Myocyte (in vitro differentiated cells): ENCODE measurements around the gene MAST4. TPM values are rescaled to one million over a fixed set of nuclear protein-coding genes. Genes with fewer than 3 reads are reported as not detected.

ENCODE experiments used
- DNase-seq: peaks from one replicate; pipeline ENCODE4 v3.0.0-alpha.2; 2012; ENCODE audit warnings: low read depth
- total RNA-seq: library from RNA; depleted of rRNA; stranded (reverse); fragments of >200 nt; gene quantifications from 2 replicates; pipeline ENCODE4 v1.2.3, GENCODE V29; 2014

MAST4 gene
- total RNA-seq, 1 donor from 2014 or later = 7.6 TPM

DNA sequence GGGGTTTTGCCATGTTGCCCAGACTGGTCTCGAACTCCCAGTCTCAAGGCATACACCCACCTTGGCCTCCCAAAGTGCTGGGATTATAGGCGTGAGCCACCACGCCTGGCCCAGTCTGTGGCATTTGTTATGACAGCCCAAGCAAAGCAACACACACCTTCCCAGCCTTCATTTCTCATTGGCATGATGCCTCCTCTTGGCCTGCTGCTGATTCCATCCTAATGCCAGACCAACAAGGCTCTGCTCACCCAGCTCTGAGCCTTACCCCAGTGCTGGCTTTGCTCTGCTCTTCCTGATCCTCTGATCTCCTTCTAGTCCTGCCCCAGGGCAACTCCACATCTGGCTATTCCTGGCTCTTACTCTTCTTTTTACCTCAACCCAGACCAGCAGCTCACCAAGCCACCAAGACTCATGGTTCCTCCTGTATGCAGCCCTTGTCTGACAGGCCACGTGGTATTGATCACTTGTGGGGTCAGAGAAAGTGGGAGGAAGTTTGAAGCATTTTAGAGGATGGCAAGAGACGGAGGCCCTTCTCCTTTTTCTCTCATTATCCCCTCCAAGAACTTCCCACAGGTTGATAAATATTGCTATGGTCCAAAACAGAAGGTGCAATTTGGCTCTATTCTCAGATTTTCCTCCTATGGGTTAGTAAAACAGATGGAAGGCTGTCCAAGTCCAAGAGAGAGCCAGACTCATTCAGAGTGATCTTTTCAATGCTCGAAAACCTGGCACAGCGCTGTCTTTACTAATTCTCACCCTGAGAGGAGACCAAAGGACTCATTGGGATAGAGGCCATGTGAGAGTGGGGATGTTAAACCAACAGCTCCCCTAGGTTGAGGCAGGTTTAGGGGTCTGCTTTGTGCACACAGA, 599.4 kb downstream of the MAST4 start:
- DNase-seq = no peak

- DNase-seq = no peak
Measured at GRCh38 chr5:67196537-67197059, 600.4 kb downstream of the MAST4 start, which contains the start of gene CD180. CD180 (minus strand) TSS chr5:67196799; CDS start chr5:67196641, 158 bp downstream.

DNA sequence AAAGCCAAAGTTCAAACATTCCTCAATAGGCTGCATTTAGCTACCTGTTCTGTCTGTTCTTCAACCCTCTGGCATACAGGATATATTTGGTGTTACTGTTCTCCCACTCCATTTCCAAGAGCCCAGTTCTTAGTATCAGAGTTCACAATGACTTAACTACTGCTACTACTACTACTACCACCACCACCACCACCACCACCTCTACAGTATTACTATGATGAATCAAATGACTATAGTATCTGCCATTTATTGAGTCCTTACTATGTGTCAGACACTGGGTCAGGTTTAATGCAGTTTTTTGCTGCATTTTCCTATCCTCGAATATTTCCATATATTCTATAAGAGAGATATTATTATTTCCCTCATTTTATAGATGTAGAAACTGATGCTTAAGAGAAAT, 601.3 kb downstream of the MAST4 start:
- no peak for DNase-seq

GRCh38 chr5:67198917-67199316, 602.7 kb downstream of the MAST4 start:
- no peak for DNase-seq

DNA sequence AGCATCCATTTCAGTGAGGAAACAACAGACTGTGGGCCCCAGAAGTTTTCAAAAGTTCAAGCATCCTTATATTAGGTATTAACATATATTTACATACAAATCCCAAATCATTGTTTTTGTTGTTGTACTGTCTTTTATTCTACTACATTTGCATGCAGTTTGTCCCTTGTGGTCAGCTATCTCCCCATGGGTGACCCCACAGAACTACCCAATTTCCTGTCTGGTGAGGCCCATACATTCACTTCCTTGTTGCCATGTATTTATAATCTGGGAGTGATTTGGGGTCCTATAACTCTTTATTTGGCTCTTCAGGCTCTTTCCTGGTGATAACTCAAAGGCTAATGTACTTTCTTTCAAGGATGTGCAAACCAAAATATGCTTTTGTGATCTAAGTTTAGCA, 603.7 kb downstream of the MAST4 start:
- no peak for DNase-seq

- no peak for DNase-seq
Measured at GRCh38 chr5:67200809-67201562, 604.8 kb downstream of the MAST4 start.

GRCh38 chr5:67201897-67202549, 605.8 kb downstream of the MAST4 start:
- no peak for DNase-seq

DNA sequence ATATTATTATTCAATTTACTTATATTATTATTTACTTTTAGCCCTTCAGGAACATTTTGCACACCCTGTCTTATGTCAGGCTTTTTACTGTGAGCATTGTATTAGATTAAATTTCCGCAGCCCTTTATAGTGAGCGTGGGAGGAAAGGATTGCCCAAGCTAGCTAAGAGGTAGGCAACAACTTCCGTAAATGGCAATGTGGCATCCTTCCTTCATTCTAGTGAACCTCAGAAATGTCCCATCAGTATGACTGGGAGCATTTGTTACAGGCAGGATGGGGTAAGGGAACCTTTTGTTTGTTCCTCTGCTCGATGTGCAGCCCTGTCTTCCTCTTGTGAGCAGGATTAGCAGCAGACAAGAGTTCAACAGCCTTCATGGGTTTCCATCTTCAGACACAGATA, 606.6 kb downstream of the MAST4 start:
- peak; percentile 18 for DNase-seq

GRCh38 chr5:67203701-67204074, 607.5 kb downstream of the MAST4 start:
- DNase-seq = no peak

- no peak for DNase-seq
Measured at GRCh38 chr5:67204821-67205220, 608.6 kb downstream of the MAST4 start.

DNA sequence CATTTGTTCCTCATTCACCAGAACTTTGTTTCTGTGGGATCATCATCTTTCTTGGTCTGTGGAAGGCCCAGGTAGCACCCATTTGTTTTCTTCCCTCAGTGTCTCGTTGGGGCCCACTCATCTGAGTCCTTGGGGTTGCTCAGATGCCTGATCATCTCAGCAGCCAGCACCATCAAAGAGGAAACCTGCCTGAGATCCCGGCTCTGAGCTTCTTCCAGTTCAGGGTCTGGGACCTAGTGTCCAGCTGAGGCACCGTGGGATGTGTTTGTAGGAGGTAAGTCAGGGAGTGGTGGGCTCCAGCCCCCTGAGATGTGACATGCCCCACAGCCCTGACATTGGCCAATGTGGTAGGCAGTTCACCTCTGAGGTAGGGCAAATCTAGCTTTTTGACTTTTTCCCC, 609.8 kb downstream of the MAST4 start:
- no peak for DNase-seq

DNA sequence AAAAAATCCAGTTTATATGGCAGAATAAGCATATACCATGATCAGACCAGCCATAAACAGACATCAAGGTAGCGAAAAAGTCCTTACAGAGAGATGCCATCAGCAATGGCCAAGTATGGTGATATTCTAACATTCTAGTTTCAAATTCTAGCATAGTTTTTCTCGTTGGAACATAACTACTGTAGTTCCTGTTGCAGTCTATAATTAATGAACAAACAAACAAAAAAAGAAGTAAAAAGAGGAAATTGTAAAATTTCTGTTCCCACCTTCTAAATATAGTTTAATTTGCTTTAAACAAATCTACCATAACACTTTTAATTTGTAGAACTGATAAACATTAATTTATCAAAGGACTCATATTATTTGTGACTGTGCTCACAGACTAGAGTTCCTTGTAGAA, 610.3 kb downstream of the MAST4 start:
- no peak for DNase-seq

DNA sequence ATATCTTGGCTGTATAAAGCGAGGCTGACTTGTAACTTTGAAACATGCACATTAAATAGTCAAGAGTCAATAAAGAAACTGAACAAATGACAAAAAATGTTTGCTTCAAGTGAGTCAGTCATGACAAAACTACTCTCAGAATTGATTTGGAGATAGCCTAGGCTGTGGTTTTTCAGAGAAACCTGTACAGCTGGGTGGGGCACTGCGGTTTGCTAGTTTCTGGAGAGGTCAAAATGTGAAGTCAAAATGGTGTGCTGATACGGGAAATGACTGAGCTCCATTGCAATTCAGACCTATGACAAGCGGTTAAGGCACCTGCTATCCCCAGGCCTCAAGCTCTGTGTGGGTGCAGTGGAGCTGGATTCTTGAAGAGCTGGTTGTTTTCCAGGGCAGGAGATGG, 610.7 kb downstream of the MAST4 start:
- peak; percentile 95 for DNase-seq

DNA sequence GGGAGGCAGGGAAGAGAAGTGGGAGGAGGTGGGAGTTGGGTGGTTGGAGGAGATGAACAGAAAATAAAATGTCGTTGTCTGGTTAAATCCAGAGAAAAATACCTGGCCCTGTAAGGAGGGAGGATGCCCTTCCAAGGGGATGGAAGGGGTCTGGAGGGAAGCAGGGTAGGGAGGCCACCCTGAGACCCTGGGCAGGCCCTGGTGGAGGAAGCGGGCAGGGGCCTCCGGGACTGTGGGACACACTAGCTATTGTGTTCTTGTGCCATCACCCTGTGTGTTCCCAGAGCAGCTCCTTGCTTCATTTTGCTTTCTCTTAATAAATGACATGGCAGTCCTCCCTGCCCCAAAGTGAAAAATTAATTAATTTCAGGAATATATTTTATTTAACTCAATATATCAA, 612.2 kb downstream of the MAST4 start:
- DNase-seq = no peak

DNA sequence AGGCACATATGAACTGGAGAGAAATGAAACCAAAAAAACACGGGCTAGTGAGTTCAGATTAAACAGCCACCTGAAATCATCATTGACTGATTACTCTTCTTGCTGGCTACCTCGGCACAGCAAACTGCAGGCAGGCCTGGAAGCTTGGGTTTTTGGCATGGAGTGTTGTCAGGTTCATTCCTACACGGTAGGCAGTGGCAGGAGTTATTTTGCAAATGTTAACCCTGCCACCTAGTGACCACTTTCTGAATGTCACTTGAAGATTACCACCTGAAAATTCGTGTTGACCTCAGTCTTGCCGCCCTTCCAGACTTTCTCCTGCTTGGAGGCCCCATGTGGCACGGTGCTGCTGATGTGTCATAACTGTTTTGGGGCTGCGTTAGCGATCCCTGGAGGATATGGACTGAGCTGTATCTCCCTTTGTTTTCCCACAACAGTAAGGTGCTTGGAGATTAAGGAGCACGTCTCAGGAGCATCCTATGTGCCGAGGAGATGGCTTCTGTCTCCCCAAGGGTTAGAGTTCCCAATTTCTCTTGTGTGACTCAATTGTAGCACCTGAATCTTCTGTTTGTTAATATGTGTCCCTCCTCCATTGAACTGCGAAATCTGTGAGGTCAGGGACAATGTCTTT, 613.1 kb downstream of the MAST4 start:
- peak; percentile 82 for DNase-seq

DNA sequence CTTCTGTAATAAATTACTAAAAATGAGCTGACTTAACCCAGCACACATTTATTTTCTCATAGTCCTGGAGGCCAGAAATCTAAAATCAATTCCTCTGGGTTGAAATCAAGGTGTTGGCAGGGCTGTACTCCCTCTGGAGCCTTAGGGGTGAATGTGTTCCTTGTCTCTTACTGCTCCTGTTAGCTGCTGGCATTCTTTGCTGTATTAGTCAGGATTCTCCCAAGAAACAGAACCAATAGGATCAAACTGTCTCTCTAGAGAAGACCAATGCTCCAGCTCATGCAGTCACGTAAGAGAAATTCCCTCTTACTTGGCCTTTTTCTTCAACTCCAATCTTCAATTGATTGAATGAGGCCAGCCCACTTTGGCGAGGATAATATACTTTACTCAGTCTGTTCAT, 615.7 kb downstream of the MAST4 start:
- no peak for DNase-seq

DNA sequence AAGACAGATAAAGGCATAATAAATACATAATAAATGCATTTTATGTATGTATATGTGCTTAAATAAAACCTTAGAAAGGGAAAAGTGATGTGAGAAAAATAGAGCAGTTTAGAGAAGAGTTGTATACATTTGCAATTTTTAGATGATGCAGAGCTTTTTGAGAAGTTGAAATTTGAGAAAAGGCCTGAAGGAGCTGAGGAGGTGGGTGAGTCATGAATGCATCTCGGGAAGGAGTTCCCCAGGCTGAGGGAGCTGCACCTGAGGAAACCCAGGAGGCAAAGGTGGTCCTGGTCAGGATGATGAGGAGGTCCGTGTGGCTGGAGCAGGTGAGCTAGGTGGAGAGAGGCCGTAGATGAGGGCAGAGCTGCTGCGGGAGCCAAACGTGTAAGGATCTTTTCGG, 617.8 kb downstream of the MAST4 start:
- DNase-seq = no peak

DNA sequence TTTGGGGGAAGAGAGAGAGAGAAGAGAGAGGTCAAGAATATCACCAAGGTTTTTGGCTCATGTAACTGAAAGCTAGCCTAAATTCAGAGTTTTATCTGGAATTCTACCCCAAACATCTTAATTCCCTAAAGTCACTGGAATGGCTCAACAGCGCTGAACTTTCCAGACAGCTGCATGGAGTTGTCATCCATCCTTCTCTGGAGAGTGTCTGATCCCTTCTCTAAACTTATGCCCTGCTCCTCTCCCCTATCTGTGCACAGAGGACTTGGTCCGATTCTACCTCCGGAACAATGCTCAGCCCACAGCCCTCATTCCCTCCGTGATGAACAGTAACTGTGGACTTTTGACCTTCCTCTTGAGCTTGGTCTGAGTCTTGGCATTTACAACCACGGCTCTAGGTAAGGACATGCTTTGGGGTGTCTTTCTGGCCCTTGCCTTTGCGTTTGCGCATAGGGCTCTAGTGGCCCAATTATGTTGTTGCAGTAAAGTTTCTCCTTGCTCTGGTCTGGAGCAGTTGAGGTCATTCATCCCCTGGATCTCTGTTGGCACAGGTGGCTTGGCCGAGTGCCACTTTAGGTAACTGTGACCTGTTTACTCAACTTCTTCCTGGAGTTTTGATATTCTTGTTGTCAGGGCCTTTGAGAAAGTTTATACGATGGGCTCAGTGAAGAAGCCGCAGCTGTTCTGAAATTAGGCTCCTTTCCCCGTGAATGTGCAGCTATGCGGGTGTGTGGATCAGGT, 618.7 kb downstream of the MAST4 start:
- no peak for DNase-seq

- DNase-seq = no peak
Measured at GRCh38 chr5:67215519-67216471, 619.6 kb downstream of the MAST4 start.
